PC-9 (cell line): ENCODE results near the gene CX3CR1. TPM values are rescaled to one million over a fixed set of nuclear protein-coding genes. Genes with fewer than 3 reads are reported as not detected.

ENCODE experiments used
- BruUV-seq: library from RNA; stranded (reverse); fragments of 400-500 nt; replicated peaks from 2 replicates; lab custom pipeline; 2021; lab: Mats Ljungman, UMichigan
- CTCF ChIA-PET: fragments of 300-600 bp; sonication (Branson Sonifier 250); formaldehyde crosslinking; loops from one replicate; lab custom pipeline; 2022; ENCODE audit warnings: antibody characterized with exemption; lab: Charles Lee
- POLR2A ChIA-PET: fragments of 300-600 bp; sonication (Branson Sonifier 250); formaldehyde crosslinking; loops from one replicate; lab custom pipeline; 2022; ENCODE audit warnings: antibody characterized with exemption; ENCODE audit not compliant: unreplicated experiment; lab: Charles Lee
- DNase-seq, 2 experiments: peaks; one replicate each; pipeline versions ENCODE4 v3.0.0 to v3.0.0-alpha.2; 2015 to 2022; ENCODE audit warnings: mixed read lengths in 1 of 2
- H2AFZ ChIP-seq: fragments of 200-600 bp; sonication (generic); 2 replicates; pipeline ENCODE4 v1.8.1; 2017; ENCODE audit warnings: antibody characterized with exemption
- H3F3A ChIP-seq: fragments of 200-600 bp; sonication (generic); 2 replicates; pipeline ENCODE4 v1.8.1; 2017; ENCODE audit warnings: antibody characterized with exemption, mild to moderate bottlenecking, low read depth; ENCODE audit not compliant: insufficient read depth
- H3K27ac ChIP-seq: fragments of 200-600 bp; sonication (generic); 2 replicates; pipeline ENCODE4 v1.6.1; 2016; ENCODE audit warnings: mixed run types
- H3K27me3 ChIP-seq: fragments of 200-600 bp; sonication (generic); 2 replicates; pipeline ENCODE4 v1.6.1; 2016; ENCODE audit warnings: low read depth, mixed run types; ENCODE audit not compliant: insufficient read depth
- H3K36me3 ChIP-seq: fragments of 200-600 bp; sonication (generic); 2 replicates; pipeline ENCODE4 v1.6.1; 2016; ENCODE audit warnings: low read depth, mixed run types
- H3K4me1 ChIP-seq: fragments of 200-600 bp; sonication (generic); replicated peaks from 2 replicates; pipeline ENCODE4 v1.6.1; 2016; ENCODE audit warnings: mixed run types; ENCODE audit not compliant: insufficient read depth
- H3K4me2 ChIP-seq: fragments of 200-600 bp; sonication (generic); 2 replicates; pipeline ENCODE4 v1.6.1; 2017; ENCODE audit warnings: mixed run types
- H3K4me3 ChIP-seq: fragments of 200-600 bp; sonication (generic); 2 replicates; pipeline ENCODE4 v1.6.1; 2016; ENCODE audit warnings: mixed run types
- H3K79me2 ChIP-seq: fragments of 200-600 bp; sonication (generic); 2 replicates; pipeline ENCODE4 v1.6.1; 2017; ENCODE audit warnings: low read depth, mixed run types
- H3K9me2 ChIP-seq: fragments of 200-600 bp; sonication (generic); 2 replicates; pipeline ENCODE4 v1.8.1; 2017; ENCODE audit warnings: mild to moderate bottlenecking; ENCODE audit not compliant: insufficient read depth
- H3K9me3 ChIP-seq: fragments of 200-600 bp; sonication (generic); 2 replicates; pipeline ENCODE4 v1.8.1; 2016; ENCODE audit warnings: low read depth; ENCODE audit not compliant: insufficient read depth
- H4K20me1 ChIP-seq: fragments of 200-600 bp; sonication (generic); 2 replicates; pipeline ENCODE4 v1.8.1; 2017; ENCODE audit not compliant: insufficient read depth
- EZH2 ChIP-seq: fragments of 200-600 bp; sonication (generic); IDR thresholded peaks from 2 replicates; pipeline ENCODE4 v1.8.0; 2017; ENCODE audit warnings: antibody characterized with exemption, low read depth
- intact Hi-C: fragments of 100-400 bp; cut with micrococcal nuclease; formaldehyde crosslinking; loops from one replicate; pipeline ENCODE4 v1.10.0; 2022; ENCODE audit not compliant: unreplicated experiment
- total RNA-seq: library from RNA; stranded (reverse); gene quantifications from 2 replicates; pipeline ENCODE4 v1.2.3, GENCODE V29; 2021
- TF ChIP-seq, protein P1 (sequence below): fragments of 200-600 bp; sonication (generic); conservative IDR thresholded peaks from 2 replicates; pipeline ENCODE4 v1.6.1; 2017; ENCODE audit warnings: mixed run types, antibody characterized with exemption, mild to moderate bottlenecking, moderate library complexity

CX3CR1 gene
- total RNA-seq, 1 experiment from 2014 or later: not detected

DNA sequence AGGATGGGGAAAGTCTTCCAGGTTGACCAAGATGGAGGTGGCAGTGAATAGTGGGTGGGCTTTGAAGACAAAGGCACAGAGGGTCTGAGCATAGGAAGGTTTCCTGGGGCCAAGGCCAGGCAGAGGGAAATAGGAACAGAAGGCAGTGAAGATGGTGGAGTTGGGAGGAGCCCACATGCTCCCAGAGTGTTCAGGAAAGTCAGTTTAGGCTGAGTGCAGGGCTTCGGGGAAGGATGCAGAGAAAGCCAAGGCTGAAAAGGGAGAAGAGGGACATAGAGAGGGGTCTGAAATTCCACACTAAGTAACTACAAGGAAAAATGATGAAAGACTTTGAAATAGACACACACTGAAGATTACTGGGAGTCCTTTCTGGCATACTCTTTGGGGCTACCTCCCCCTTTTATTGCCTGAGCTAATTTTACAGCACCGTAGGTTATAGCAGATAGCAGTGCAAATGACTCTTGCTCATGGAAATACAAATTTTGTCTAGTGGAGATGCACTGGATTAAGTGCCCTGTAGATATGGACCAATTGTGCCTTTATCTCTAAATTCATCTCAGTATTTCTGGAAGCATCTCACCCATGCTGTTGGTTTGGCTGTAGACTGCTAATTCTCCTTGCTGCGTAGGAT lies 3.8 kb downstream of the CX3CR1 start:
- Histone ChIP-seq H2AFZ (no peak overlapping the region), H3K36me3 (no peaks in the 10 kb centered on the region), H3K27me3 (peaks cover 21% of the 10 kb centered on the region; the same call in 1 of the 2 replicates), H3K4me2 (no peak overlapping the region), H3K4me1 (no peaks in the 10 kb centered on the region), H3K27ac (no peak overlapping the region), H3K9me2 (no peaks in the 10 kb centered on the region), H3K9me3 (no peaks in the 10 kb centered on the region), H4K20me1 (no peaks in the 10 kb centered on the region), H3K4me3 (no peak overlapping the region), H3K79me2 (no peaks in the 10 kb centered on the region), H3F3A (no peaks in the 10 kb centered on the region)
- ChIA-PET CTCF (interaction anchor here (0.5 kb wide), 1 partner anchor 58 kb away, joined by 3 read pairs; no protein-coding TSS in a partner anchor), POLR2A (no interaction called here)
- TF ChIP-seq, protein P1, sequence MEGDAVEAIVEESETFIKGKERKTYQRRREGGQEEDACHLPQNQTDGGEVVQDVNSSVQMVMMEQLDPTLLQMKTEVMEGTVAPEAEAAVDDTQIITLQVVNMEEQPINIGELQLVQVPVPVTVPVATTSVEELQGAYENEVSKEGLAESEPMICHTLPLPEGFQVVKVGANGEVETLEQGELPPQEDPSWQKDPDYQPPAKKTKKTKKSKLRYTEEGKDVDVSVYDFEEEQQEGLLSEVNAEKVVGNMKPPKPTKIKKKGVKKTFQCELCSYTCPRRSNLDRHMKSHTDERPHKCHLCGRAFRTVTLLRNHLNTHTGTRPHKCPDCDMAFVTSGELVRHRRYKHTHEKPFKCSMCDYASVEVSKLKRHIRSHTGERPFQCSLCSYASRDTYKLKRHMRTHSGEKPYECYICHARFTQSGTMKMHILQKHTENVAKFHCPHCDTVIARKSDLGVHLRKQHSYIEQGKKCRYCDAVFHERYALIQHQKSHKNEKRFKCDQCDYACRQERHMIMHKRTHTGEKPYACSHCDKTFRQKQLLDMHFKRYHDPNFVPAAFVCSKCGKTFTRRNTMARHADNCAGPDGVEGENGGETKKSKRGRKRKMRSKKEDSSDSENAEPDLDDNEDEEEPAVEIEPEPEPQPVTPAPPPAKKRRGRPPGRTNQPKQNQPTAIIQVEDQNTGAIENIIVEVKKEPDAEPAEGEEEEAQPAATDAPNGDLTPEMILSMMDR: no peak
- no peak for TF ChIP-seq EZH2
- no peak for DNase-seq
- no TSS peak for BruUV-seq
- intact Hi-C loops: no loop called here

DNA sequence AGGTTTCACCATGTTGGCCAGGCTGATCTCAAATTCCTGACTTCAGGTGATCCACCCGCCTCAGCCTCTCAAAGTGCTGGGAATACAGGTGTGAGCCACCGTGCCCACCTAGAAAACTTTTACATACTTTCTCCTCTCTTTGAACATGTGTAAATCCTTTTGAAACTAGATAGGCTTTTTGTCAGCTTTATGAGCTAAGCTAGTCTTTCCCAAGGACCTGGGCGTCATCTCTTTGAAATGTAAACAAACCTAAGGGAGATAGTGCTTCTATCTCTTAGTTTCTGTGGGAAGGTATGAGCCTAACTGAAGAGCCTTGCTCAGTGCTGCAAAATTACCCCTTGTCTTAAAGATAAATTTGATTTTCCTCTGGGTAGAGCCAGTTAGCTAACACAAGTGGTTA lies 4.8 kb downstream of the CX3CR1 start:
- TF ChIP-seq, protein P1: no peak
- no peak for TF ChIP-seq EZH2
- Histone ChIP-seq H3K36me3 (no peaks in the 10 kb centered on the region), H4K20me1 (no peaks in the 10 kb centered on the region), H3K27me3 (peaks cover 21% of the 10 kb centered on the region; the same call in 1 of the 2 replicates), H3K9me2 (no peaks in the 10 kb centered on the region), H3K4me1 (no peaks in the 10 kb centered on the region), H3K9me3 (no peaks in the 10 kb centered on the region), H3K79me2 (no peaks in the 10 kb centered on the region), H3K4me3 (no peak overlapping the region), H2AFZ (no peak overlapping the region), H3F3A (no peaks in the 10 kb centered on the region), H3K4me2 (no peak overlapping the region), H3K27ac (no peak overlapping the region)
- DNase-seq: no peak
- no TSS peak for BruUV-seq
- intact Hi-C loops: no loop called here
- ChIA-PET POLR2A (no interaction called here), CTCF (no interaction called here)

DNA sequence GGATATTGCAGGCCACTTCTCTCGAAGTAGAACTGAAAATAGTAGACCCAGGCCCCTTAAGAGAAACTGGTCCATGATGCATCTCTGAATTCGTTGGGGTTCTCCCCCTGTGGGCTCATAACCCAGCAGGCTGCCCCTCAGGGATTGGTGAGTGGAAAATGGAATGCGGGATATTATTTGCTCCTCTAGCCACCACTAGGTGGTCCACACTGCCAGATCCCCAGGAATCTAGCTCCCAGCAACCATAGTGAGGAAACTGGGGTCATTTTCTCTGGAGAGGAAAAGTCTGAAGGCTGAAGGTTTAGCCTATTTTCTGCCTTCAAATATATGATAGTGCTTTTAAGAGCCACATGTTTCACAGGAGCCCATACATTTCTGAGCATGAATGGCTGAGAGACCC lies 6.7 kb downstream of the CX3CR1 start:
- ChIA-PET CTCF (no interaction called here), POLR2A (no interaction called here)
- Histone ChIP-seq H3K27ac (no peak overlapping the region), H3K4me3 (no peak overlapping the region), H3K79me2 (no peaks in the 10 kb centered on the region), H3K4me2 (no peak overlapping the region), H4K20me1 (no peaks in the 10 kb centered on the region), H3K9me3 (no peaks in the 10 kb centered on the region), H2AFZ (no peak overlapping the region), H3K9me2 (no peaks in the 10 kb centered on the region), H3K4me1 (no peaks in the 10 kb centered on the region), H3F3A (no peaks in the 10 kb centered on the region), H3K36me3 (no peaks in the 10 kb centered on the region), H3K27me3 (peaks cover 31% of the 10 kb centered on the region)
- BruUV-seq: no TSS peak
- no peak for DNase-seq
- intact Hi-C loops: no loop called here
- TF ChIP-seq, protein P1: no peak
- TF ChIP-seq EZH2: no peak
